ENCODE results near the gene EFS.
"Not testable (repeated sequence)": the region's sequence is repeated elsewhere in the genome, so short reads cannot be mapped to it uniquely, and the experiment has no call there.

EFS gene

GRCh38 chr14:23365036-23365731 lies at the start of gene EFS:
Gene EFS, minus strand, starts transcription at chr14:23365172. Its CDS starts 147 bp downstream, at chr14:23365025.
- peak; percentile 43 for DNase-seq

- DNase-seq = no peak
Measured at GRCh38 chr14:23414254-23414653, 49.3 kb upstream of the EFS start.

- DNase-seq = no peak
Measured at GRCh38 chr14:23413681-23414080, 48.7 kb upstream of the EFS start.

- DNase-seq = no peak
Measured at GRCh38 chr14:23411563-23412525, 46.9 kb upstream of the EFS start.

GRCh38 chr14:23409966-23410635 lies 45.1 kb upstream of the EFS start:
- DNase-seq = no peak

GRCh38 chr14:23409475-23409874 lies 44.5 kb upstream of the EFS start:
- no peak for DNase-seq

GRCh38 chr14:23408307-23408630 lies 43.3 kb upstream of the EFS start:
- no peak for DNase-seq

GRCh38 chr14:23407516-23408306 lies 42.7 kb upstream of the EFS start, which contains the start of gene MYH6:
Gene MYH6, minus strand, starts transcription at chr14:23408273. Its CDS starts 1,050 bp downstream, at chr14:23407223.
- no peak for DNase-seq

- DNase-seq = no peak
Measured at GRCh38 chr14:23406725-23407355, 41.9 kb upstream of the EFS start.

GRCh38 chr14:23406244-23406643 lies 41.3 kb upstream of the EFS start:
- no peak for DNase-seq

- DNase-seq = no peak
Measured at GRCh38 chr14:23405516-23406025, 40.6 kb upstream of the EFS start.

GRCh38 chr14:23405096-23405495 lies 40.1 kb upstream of the EFS start:
- no peak for DNase-seq

- no peak for DNase-seq
Measured at GRCh38 chr14:23404331-23404900, 39.4 kb upstream of the EFS start.

GRCh38 chr14:23403908-23404307 lies 38.9 kb upstream of the EFS start:
- DNase-seq = no peak

GRCh38 chr14:23403139-23403438 lies 38.1 kb upstream of the EFS start:
- DNase-seq = no peak

- DNase-seq = no peak
Measured at GRCh38 chr14:23402296-23403138, 37.5 kb upstream of the EFS start.

GRCh38 chr14:23401291-23401690 lies 36.3 kb upstream of the EFS start:
- no peak for DNase-seq

- not testable (repeated sequence) for DNase-seq
Measured at GRCh38 chr14:23400496-23401149, 35.7 kb upstream of the EFS start.

GRCh38 chr14:23399591-23399990 lies 34.6 kb upstream of the EFS start:
- no peak for DNase-seq

GRCh38 chr14:23399136-23399535 lies 34.2 kb upstream of the EFS start:
- no peak for DNase-seq
